Stimulated activated CD4-positive, alpha-beta T cell treated with anti-CD3 and anti-CD28 coated beads, Interleukin-1b, Interleukin-23, amount 100 ng/mL, for 1 hour (primary cell): ENCODE results near the gene SLC39A7.
A peak's percentile ranks its signal among the peaks of the same experiment; 100 is the strongest.

Experiments
- DNase-seq, 2 donors: peaks; one replicate each; pipeline ENCODE4 v3.0.0-alpha.2; 2020; ENCODE audit warnings: low read depth in 2 of 2

Gene SLC39A7

GRCh38 chr6:33236852-33237251, 36.2 kb downstream of the SLC39A7 start:
- DNase-seq, result no peak

- no peak for DNase-seq
Measured at GRCh38 chr6:33237741-33238140, 37.1 kb downstream of the SLC39A7 start.

- DNase-seq, result no peak
Measured at GRCh38 chr6:33241968-33242367, 41.3 kb downstream of the SLC39A7 start.

- DNase-seq, result no peak
Measured at GRCh38 chr6:33243476-33243875, 42.8 kb downstream of the SLC39A7 start.

- DNase-seq, result peak; percentile 71 to 93
Measured at GRCh38 chr6:33247977-33248642, 47.4 kb downstream of the SLC39A7 start.

- no peak for DNase-seq
Measured at GRCh38 chr6:33248643-33248931, 47.9 kb downstream of the SLC39A7 start.

GRCh38 chr6:33248932-33249731, 48.5 kb downstream of the SLC39A7 start:
- peak; percentile 86 to 89 for DNase-seq

- no peak for DNase-seq
Measured at GRCh38 chr6:33249732-33250630, 49.3 kb downstream of the SLC39A7 start.

GRCh38 chr6:33250731-33251130, 50.1 kb downstream of the SLC39A7 start:
- DNase-seq, result no peak

GRCh38 chr6:33251395-33252012, 50.8 kb downstream of the SLC39A7 start:
- DNase-seq, result no peak

GRCh38 chr6:33252759-33253158, 52.1 kb downstream of the SLC39A7 start:
- no peak for DNase-seq
